ENCODE data around the gene NCOA3.

GRCh38 chr20:47597090-47597489 is 95.4 kb downstream of the NCOA3 start:
- TF ChIP-seq CTCF (IDR thresholded peaks at IDR 0.05): no peak
- no peak for TF ChIP-seq POLR2AphosphoS5 (IDR thresholded peaks at IDR 0.05)
